OCI-LY1 (cell line): ENCODE results near the gene BAIAP2L1.
"Not testable (repeated sequence)": the region's sequence is repeated elsewhere in the genome, so short reads cannot be mapped to it uniquely, and the experiment has no call there.

Source experiments
- H2AFZ ChIP-seq: fragments of 200-600 bp; sonication (generic), shearing (Covaris generic); 2 replicates; pipeline ENCODE4 v1.6.0; 2014; ENCODE audit warnings: antibody characterized with exemption, mild to moderate bottlenecking, low read length
- H3F3A ChIP-seq: fragments of 200-600 bp; sonication (generic), shearing (Covaris generic); 2 replicates; pipeline ENCODE4 v1.6.0; 2014; ENCODE audit warnings: mild to moderate bottlenecking, antibody characterized with exemption, low read length, moderate library complexity; ENCODE audit not compliant: insufficient read depth
- H3K27ac ChIP-seq: fragments of 200-600 bp; sonication (generic); 2 replicates; pipeline ENCODE4 v1.5.1; 2014; ENCODE audit warnings: low read length, mixed run types, mild to moderate bottlenecking, low read depth; ENCODE audit not compliant: poor library complexity, severe bottlenecking
- H3K27me3 ChIP-seq: fragments of 200-600 bp; sonication (generic); 2 replicates; pipeline ENCODE4 v1.6.0; 2014; ENCODE audit warnings: antibody characterized with exemption, mild to moderate bottlenecking, low read length, moderate library complexity; ENCODE audit not compliant: insufficient read depth
- H3K36me3 ChIP-seq: fragments of 200-600 bp; sonication (generic); 2 replicates; pipeline ENCODE4 v1.6.1; 2014; ENCODE audit warnings: mild to moderate bottlenecking, antibody characterized with exemption, low read length, moderate library complexity, mixed read lengths; ENCODE audit not compliant: insufficient read depth
- H3K4me1 ChIP-seq: fragments of 200-600 bp; sonication (generic); 2 replicates; pipeline ENCODE4 v1.5.1; 2014; ENCODE audit warnings: mild to moderate bottlenecking, low read length, moderate library complexity; ENCODE audit not compliant: insufficient read depth, severe bottlenecking
- H3K4me2 ChIP-seq: fragments of 200-600 bp; sonication (generic), shearing (Covaris generic); 2 replicates; pipeline ENCODE4 v1.6.1; 2014; ENCODE audit warnings: low read length
- H3K4me3 ChIP-seq: fragments of 200-600 bp; sonication (generic); 2 replicates; pipeline ENCODE4 v1.5.1; 2014; ENCODE audit warnings: low read length, low read depth, mild to moderate bottlenecking, mixed read lengths; ENCODE audit not compliant: poor library complexity, severe bottlenecking
- H3K79me2 ChIP-seq: fragments of 200-600 bp; shearing (Covaris generic); 2 replicates; pipeline ENCODE4 v1.6.1; 2016; ENCODE audit warnings: mixed run types, low read length, mixed read lengths; ENCODE audit not compliant: insufficient read depth
- H3K9ac ChIP-seq: fragments of 200-600 bp; sonication (generic), shearing (Covaris generic); 2 replicates; pipeline ENCODE4 v1.6.1; 2014; ENCODE audit warnings: mild to moderate bottlenecking, low read length, mixed read lengths
- H3K9me2 ChIP-seq: fragments of 200-600 bp; sonication (generic), shearing (Covaris generic); 2 replicates; pipeline ENCODE4 v1.6.1; 2014; ENCODE audit warnings: low read depth, mild to moderate bottlenecking, low read length, mixed read lengths
- H3K9me3 ChIP-seq: fragments of 200-600 bp; shearing (Covaris generic); 2 replicates; pipeline ENCODE4 v1.6.1; 2014; ENCODE audit warnings: low read length, mixed read lengths
- H4K20me1 ChIP-seq: fragments of 200-600 bp; sonication (generic), shearing (Covaris generic); 2 replicates; pipeline ENCODE4 v1.6.0; 2016; ENCODE audit warnings: mild to moderate bottlenecking, low read length; ENCODE audit not compliant: insufficient read depth
- CTCF ChIP-seq: fragments of 200-600 bp; sonication (generic), shearing (Covaris generic); IDR thresholded peaks from 2 replicates; pipeline ENCODE4 v1.5.1; 2017; ENCODE audit warnings: mild to moderate bottlenecking, antibody characterized with exemption, low read length, moderate library complexity, mixed read lengths
- EZH2 ChIP-seq: fragments of 200-600 bp; sonication (generic), shearing (Covaris generic); IDR thresholded peaks from 2 replicates; pipeline ENCODE4 v1.8.0; 2017; ENCODE audit warnings: borderline replicate concordance, mixed run types, mild to moderate bottlenecking, antibody characterized with exemption, low read length, moderate library complexity, mixed read lengths

Gene BAIAP2L1

GRCh38 chr7:98418271-98418635 is 17.4 kb upstream of the BAIAP2L1 start:
- Histone ChIP-seq H3K79me2 (no peaks in the 10 kb centered on the region), H3K27me3 (no peaks in the 10 kb centered on the region; the same call in 1 of the 2 replicates), H3K4me2 (no peak overlapping the region), H2AFZ (no peak overlapping the region), H3K36me3 (no peaks in the 10 kb centered on the region), H3F3A (no peaks in the 10 kb centered on the region), H3K4me1 (no peaks in the 10 kb centered on the region), H3K9ac (no peak overlapping the region), H3K27ac (no peak overlapping the region), H3K4me3 (no peak overlapping the region), H3K9me2 (no peaks in the 10 kb centered on the region), H4K20me1 (no peaks in the 10 kb centered on the region), H3K9me3 (no peaks in the 10 kb centered on the region)
- no peak for TF ChIP-seq CTCF
- TF ChIP-seq EZH2, result no peak

DNA sequence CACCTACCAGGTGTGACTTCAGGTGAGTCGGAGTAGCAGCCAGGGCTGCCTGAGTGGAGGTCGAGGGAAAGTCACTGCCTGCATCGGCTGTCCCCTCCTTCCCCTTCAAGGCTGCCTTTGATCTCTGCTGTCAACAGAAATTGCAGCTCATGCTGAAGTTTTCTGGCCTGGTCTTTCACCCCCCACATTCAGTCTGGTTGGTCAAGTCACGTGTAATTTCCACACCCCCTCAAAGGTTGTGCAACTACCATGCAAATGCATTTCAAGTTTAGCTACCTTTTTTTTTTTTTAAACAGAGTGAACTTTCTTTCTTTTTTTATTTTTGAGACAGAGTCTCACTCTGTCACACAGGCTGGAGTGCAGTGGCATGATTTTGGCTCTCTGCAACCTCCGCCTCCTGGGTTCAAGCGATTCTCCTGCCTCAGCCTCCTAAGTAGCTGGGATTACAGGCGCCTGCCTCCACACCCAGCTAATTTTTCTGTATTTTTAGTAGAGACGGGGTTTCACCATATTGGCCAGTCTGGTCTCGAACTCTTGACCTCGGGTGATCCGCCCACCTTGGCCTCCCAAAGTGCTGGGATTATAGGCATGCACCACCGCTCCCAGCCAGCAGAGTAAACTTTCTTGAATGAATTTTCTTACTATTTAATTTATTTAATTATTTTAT is 16.8 kb upstream of the BAIAP2L1 start:
- H3K4me2 ChIP-seq, H3K9me2 ChIP-seq, H3K36me3 ChIP-seq, H4K20me1 ChIP-seq, H3K79me2 ChIP-seq, H3K4me1 ChIP-seq, H3K9ac ChIP-seq, H3K4me3 ChIP-seq, H3K27me3 ChIP-seq, H3K9me3 ChIP-seq, H2AFZ ChIP-seq, H3K27ac ChIP-seq, H3F3A ChIP-seq: not testable (repeated sequence)

DNA sequence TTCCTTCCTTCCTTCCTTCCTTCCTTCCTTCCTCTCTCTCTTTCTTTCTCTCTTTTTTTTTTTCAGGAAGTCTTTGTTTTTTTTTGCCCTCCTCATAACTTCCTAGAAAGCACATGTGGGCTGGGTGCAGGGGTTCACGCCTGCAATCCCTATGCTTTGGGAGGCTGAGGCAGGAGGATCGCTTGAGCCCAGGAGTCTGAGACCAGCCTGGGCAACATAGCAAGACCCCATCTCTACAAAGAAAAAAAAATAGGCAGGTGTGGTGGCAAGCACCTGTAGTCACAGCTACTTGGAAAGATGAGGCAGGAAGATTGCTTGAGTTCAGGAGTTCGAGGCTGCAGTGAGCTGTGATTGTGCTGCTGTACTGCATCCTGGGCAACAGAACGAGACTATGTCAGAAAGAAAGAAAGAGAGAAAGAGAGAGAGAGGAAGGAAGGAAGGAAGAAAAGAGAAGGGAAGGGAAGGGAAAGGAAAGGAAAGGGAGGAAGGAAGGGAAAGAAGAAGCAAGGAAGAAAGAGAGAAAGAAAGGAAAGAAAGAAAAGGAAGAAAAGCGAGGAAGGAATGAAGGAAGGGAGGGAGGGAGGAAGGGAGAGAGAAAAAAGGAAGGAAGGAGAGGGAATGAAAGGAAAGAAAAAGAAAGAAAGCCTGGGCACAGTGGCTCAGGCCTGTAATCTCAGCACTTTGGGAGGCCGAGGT is 13.5 kb upstream of the BAIAP2L1 start:
- no peak overlapping the region for H2AFZ ChIP-seq
- TF ChIP-seq CTCF (no peak), EZH2 (no peak)
- no peaks in the 10 kb centered on the region for H3K4me1 ChIP-seq

DNA sequence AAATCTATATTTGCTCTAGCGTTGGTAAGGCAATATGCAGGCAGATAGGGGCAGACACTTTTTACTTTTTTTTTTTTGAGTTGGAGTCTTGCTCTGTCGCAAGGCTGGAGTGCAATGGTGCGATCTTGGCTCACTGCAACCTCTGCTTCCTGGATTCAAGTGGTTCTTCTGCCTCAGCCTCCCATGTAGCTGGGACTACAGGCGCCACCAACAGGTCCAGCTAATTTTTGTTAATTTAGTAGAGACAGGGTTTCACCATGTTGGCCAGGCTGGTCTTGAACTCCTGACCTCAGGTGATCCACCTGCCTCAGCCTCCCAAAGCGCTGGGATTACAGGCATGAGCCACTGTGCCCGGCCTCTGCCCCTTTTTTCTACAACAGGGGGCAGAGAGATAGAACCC is 12.8 kb upstream of the BAIAP2L1 start:
- H4K20me1 ChIP-seq, H3K9ac ChIP-seq, H3K9me2 ChIP-seq, H3K79me2 ChIP-seq, H3K4me3 ChIP-seq, H3K4me1 ChIP-seq, H2AFZ ChIP-seq, H3K27ac ChIP-seq, H3K27me3 ChIP-seq, H3F3A ChIP-seq, H3K9me3 ChIP-seq, H3K36me3 ChIP-seq, H3K4me2 ChIP-seq: not testable (repeated sequence)

More for the DNA sequence above, 13.5 kb upstream of the BAIAP2L1 start:
- H3K27me3 ChIP-seq, result no peaks in the 10 kb centered on the region; the same call in 1 of the 2 replicates
- H3K27ac ChIP-seq, result no peak overlapping the region
- no peak overlapping the region for H3K4me2 ChIP-seq
- no peaks in the 10 kb centered on the region for H3K9me2 ChIP-seq
- H3K9me3 ChIP-seq, result no peaks in the 10 kb centered on the region
- H3K36me3 ChIP-seq, result no peaks in the 10 kb centered on the region
- no peak overlapping the region for H3K4me3 ChIP-seq
- no peaks in the 10 kb centered on the region for H3F3A ChIP-seq
- no peak overlapping the region for H3K9ac ChIP-seq
- no peaks in the 10 kb centered on the region for H4K20me1 ChIP-seq
- no peaks in the 10 kb centered on the region for H3K79me2 ChIP-seq
